ENCODE data around the gene ABCG1. TPM values are rescaled to one million over a fixed set of nuclear protein-coding genes. Genes with fewer than 3 reads are reported as not detected.

The ABCG1 gene
- total RNA-seq, 1 donor from 2014 or later: 1.6 TPM

GRCh38 chr21:42303443-42303842 is 84.5 kb downstream of the ABCG1 start:
- no peaks in the 10 kb centered on the region for H3K4me1 Mint-ChIP-seq (ENCODE audit: low read depth)
- no peak for DNase-seq (ENCODE audit: low spot score)
- H3K27ac Mint-ChIP-seq (ENCODE audit: unreplicated experiment): no peak overlapping the region
- H3K4me3 Mint-ChIP-seq (ENCODE audit: unreplicated experiment): no peak overlapping the region
- no peaks in the 10 kb centered on the region for H3K9me3 Mint-ChIP-seq (ENCODE audit: low read depth)
- no peaks in the 10 kb centered on the region for H3K36me3 Mint-ChIP-seq (ENCODE audit: low read depth)
- H3K27me3 Mint-ChIP-seq (ENCODE audit: low read depth): peaks cover 24% of the 10 kb centered on the region
- TF ChIP-seq CTCF (IDR thresholded peaks at IDR 0.05): no peak

GRCh38 chr21:42304556-42305454 is 85.9 kb downstream of the ABCG1 start:
- Mint-ChIP-seq H3K4me3 (ENCODE audit: unreplicated experiment) (no peak overlapping the region), H3K27ac (ENCODE audit: unreplicated experiment) (no peak overlapping the region), H3K36me3 (ENCODE audit: low read depth) (no peaks in the 10 kb centered on the region), H3K27me3 (ENCODE audit: low read depth) (peaks cover 20% of the 10 kb centered on the region), H3K4me1 (ENCODE audit: low read depth) (peaks cover 5% of the 10 kb centered on the region), H3K9me3 (ENCODE audit: low read depth) (no peaks in the 10 kb centered on the region)
- no peak for TF ChIP-seq CTCF (IDR thresholded peaks at IDR 0.05)
- peak; percentile 70 for DNase-seq (ENCODE audit: low spot score)

- peak; percentile 61 for DNase-seq (ENCODE audit: low spot score)
- Mint-ChIP-seq H3K9me3 (ENCODE audit: low read depth) (no peaks in the 10 kb centered on the region), H3K27me3 (ENCODE audit: low read depth) (peaks cover 17% of the 10 kb centered on the region), H3K4me3 (ENCODE audit: unreplicated experiment) (no peak overlapping the region), H3K4me1 (ENCODE audit: low read depth) (peaks cover 9% of the 10 kb centered on the region), H3K36me3 (ENCODE audit: low read depth) (no peaks in the 10 kb centered on the region), H3K27ac (ENCODE audit: unreplicated experiment) (no peak overlapping the region)
- no peak for TF ChIP-seq CTCF (IDR thresholded peaks at IDR 0.05)
Measured at GRCh38 chr21:42305707-42306147, 86.8 kb downstream of the ABCG1 start.

GRCh38 chr21:42306366-42307035 is 87.6 kb downstream of the ABCG1 start:
- Mint-ChIP-seq H3K27ac (ENCODE audit: unreplicated experiment) (no peak overlapping the region), H3K9me3 (ENCODE audit: low read depth) (no peaks in the 10 kb centered on the region), H3K4me1 (ENCODE audit: low read depth) (peaks cover 9% of the 10 kb centered on the region), H3K27me3 (ENCODE audit: low read depth) (peaks cover 13% of the 10 kb centered on the region), H3K36me3 (ENCODE audit: low read depth) (no peaks in the 10 kb centered on the region), H3K4me3 (ENCODE audit: unreplicated experiment) (no peak overlapping the region)
- no peak for TF ChIP-seq CTCF (IDR thresholded peaks at IDR 0.05)
- DNase-seq (ENCODE audit: low spot score): no peak

- no peak for DNase-seq (ENCODE audit: low spot score)
- no peak overlapping the region for H3K4me3 Mint-ChIP-seq (ENCODE audit: unreplicated experiment)
- no peaks in the 10 kb centered on the region for H3K9me3 Mint-ChIP-seq (ENCODE audit: low read depth)
- TF ChIP-seq CTCF (IDR thresholded peaks at IDR 0.05): no peak
- H3K36me3 Mint-ChIP-seq (ENCODE audit: low read depth): no peaks in the 10 kb centered on the region
- peaks cover 9% of the 10 kb centered on the region for H3K4me1 Mint-ChIP-seq (ENCODE audit: low read depth)
- H3K27me3 Mint-ChIP-seq (ENCODE audit: low read depth): peaks cover 13% of the 10 kb centered on the region
- no peak overlapping the region for H3K27ac Mint-ChIP-seq (ENCODE audit: unreplicated experiment)
Measured at GRCh38 chr21:42307106-42307505, 88.2 kb downstream of the ABCG1 start.

Data from chondrocyte (in vitro differentiated cells).